ENCODE results near the gene HIF1A.

DNA sequence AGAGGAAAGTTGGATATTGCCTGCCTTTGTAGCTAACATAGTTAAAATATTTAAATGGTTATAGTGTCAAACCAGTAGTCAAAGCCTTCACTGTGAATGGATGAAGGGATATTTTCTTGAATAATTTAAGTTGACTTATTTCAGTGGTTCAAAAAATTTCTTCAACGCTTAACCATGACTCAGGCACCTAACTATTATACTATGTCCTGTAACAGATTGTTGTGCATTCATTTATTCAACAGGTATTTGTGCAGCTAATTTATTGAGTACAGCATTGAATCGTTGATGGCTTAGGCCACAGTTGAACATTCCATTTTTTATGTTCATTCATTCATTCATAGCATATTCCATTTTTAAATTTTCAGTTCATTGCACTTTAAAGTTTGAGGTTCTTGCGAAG is 9.2 kb downstream of the HIF1A start:
- TF ChIP-seq, protein P1, sequence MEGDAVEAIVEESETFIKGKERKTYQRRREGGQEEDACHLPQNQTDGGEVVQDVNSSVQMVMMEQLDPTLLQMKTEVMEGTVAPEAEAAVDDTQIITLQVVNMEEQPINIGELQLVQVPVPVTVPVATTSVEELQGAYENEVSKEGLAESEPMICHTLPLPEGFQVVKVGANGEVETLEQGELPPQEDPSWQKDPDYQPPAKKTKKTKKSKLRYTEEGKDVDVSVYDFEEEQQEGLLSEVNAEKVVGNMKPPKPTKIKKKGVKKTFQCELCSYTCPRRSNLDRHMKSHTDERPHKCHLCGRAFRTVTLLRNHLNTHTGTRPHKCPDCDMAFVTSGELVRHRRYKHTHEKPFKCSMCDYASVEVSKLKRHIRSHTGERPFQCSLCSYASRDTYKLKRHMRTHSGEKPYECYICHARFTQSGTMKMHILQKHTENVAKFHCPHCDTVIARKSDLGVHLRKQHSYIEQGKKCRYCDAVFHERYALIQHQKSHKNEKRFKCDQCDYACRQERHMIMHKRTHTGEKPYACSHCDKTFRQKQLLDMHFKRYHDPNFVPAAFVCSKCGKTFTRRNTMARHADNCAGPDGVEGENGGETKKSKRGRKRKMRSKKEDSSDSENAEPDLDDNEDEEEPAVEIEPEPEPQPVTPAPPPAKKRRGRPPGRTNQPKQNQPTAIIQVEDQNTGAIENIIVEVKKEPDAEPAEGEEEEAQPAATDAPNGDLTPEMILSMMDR (IDR thresholded peaks at IDR 0.05): no peak
- no peak for TF ChIP-seq POLR2A (IDR thresholded peaks at IDR 0.05)
